NCI-H187 treated with DMSO at 0.1 percent for 48 hours (cell line): ENCODE results near the gene TESMIN.

Experiments used
- DNase-seq: peaks from one replicate; lab custom pipeline; 2025; lab: John Stamatoyannopoulos, UW

Gene TESMIN

DNA sequence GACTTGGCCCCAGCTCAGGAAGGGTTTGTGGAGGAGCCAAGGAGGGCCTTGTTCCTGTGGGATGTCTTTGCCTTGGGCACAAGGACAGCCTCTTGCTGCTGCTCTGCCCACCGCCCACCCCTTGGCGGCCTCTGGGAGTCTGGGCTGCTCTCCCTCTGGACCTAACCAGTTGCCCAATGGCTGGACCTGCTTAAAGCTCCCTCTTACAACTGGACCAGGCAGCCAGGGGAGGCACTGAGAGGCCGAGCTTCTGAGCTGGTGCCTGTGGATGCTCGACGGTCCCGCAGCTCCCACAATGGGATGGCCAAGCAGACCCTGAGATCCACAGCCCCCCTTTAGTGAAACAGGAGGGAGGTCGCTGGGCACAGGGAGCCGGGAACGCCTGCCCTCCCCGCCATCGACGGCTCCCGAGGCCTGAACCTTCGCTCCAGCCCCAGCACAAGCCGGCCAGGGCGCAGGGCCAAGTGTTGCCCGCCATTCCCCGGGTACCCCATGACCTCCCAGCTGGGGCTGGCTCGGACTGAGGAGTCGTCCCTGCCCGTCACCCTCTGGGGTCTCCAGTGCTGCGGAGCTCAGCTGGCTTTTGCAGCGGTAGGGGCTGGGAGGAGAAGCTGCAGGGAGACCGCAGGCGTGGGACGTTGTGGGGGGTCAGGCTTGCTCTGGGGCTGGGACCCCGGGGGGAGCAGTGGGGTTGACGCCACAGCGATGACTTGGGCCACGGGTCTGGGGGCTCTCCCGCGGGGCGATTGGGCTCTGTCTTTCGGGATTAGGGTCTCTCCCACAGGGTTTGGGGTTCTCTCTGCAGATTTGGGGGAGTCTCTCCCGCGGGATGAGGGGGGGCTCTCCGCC is 67.6 kb downstream of the TESMIN start:
- DNase-seq = no peak

DNA sequence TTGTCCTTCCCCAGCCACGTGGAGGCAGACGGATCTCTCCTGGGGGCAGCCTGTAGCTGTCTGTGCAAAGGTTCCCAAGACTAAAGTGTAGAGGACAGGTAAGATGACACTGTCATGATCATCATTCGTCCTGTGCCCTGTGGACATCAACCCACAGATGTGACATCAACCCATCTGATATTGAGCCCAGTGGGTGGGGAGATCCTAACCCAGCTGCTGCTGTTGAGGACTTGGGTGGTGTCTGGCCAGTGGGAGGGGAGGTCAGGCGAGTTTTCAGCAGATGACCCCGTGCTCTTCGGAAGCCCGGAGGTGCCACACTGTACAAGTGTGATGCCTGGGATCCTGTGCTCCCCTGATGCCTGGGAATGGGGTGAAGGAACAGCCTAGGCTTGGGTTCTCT is 68.2 kb downstream of the TESMIN start:
- DNase-seq = no peak

DNA sequence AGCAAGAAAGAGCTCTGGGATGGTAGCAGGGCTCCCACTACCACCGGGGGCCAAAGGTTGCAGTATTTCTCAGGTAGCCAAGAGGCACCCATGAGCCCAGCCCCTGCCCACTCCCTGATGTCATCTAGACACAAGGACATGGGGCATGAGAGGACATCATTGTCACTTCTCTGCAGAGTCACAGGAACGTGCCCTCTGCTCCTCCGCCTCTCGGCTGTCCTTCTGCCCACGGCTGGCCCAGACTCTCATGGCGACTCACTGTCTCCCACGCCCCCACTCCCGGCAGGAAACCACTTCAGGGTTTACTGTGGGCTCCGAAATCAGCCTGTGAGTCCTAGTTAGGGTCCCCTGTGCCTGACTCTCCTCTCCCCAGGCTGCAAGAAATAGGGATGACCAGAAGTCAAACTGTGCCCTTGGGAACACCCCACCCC is 68.8 kb downstream of the TESMIN start:
- DNase-seq = peak; percentile 4

DNA sequence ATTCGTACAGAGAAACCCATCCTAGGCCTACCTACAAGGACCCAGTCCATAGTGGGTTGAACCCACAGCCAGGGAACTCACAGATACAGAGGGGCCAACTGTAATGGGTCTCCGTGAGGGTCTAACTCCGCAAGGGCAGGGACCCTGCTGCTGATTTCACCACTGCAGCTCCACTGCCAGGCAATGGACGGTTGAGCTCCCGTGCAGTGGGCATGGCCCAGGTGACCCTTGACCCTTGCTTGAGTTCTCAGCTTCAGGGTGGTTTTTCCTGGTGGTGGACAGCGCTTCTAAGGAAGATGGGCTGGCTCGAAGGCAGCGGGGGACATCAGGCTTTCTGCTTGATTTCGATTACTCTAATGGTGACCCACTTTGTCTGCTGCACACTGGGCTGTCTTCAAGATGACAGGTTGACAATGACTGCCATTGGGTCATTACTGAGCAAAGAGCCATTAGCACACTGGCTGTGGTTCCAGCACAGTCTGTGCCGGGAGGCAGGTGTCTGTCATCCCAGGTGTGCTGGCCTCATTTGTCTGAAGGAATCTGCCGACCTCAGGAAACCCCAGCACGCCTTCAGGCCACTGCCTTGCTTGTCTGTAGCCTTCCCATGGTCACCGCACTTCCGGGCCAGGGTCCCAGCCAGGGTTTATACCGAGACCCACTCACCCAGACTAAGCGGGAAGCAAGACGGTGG is 70.6 kb downstream of the TESMIN start:
- no peak for DNase-seq

DNA sequence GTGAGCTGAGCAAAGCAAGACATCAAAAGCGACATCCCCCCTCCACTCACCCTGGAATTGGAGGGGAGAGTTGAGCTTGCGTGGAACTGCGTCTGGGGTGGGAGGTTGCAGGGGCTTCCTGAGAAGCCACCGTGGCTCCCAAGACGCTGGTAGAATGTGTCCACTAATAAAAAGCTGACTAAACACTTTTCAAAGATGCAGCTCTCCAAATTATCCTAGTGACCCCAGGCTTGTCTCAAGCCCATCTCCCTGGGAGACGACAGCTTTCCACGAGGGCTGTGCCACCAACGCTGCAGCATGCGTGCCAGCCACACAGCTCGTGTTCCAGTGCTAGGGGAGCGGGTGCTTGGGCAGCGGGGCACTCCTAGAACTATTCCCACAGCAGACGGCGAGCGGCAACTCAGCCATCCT is 73.3 kb downstream of the TESMIN start:
- DNase-seq = no peak

DNA sequence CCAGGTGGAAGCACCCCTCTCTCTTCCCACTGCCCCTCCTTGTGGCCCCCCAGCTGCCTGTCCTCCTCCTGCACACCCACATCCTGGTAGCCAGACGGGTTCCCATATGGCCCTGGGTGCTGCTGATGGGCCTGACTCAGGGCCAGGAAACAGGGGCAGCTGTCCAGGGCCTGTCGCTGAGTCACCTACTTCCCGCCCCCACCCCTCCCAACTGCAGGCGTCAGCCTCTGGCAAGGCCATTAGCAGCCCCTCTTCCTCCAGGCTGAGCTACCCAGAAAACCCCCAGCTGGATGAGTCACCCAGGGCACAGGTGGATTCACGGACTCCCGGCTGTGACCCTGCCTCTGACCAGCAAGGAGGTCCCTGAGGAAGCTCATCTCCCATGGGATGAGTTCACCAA is 73.9 kb downstream of the TESMIN start:
- no peak for DNase-seq

DNA sequence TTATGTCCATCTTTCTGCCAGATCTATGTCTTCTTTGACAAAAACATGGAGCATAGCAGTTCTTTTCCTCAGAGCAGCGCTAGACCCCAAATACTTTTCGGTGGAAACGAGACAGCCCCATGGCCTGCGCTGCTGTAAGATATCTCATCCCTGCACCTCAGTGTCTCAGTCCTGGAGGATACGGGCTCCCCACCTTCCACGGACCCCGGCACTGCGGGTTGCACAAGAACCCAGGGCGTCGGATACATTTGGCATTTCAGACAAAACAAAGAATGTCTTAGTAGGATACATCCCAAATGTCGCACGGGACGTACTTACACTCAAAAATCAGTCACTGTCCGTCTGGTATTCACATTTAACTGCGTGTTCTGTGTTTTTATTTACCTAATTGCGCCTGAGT is 76.9 kb downstream of the TESMIN start:
- no peak for DNase-seq

DNA sequence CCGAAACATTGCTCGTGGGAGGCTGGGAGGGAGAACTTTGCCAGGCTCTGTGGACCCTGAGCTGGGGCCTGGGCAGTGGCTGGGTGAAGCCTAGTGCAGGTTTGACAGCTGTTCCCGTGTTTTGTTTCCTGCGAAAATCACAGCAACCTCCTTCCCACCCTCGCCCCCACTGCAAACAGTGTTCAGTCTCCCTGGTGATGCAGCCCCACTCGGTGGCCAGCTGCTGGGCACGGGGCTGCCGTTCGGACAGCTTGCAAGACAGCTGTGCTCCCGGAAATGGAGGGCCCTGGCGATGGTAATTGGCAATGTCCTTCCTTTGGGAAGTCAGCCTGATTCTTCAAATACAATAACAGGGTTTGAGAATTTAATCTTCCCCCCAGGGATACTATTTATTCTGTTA is 77.3 kb downstream of the TESMIN start:
- DNase-seq = no peak

DNA sequence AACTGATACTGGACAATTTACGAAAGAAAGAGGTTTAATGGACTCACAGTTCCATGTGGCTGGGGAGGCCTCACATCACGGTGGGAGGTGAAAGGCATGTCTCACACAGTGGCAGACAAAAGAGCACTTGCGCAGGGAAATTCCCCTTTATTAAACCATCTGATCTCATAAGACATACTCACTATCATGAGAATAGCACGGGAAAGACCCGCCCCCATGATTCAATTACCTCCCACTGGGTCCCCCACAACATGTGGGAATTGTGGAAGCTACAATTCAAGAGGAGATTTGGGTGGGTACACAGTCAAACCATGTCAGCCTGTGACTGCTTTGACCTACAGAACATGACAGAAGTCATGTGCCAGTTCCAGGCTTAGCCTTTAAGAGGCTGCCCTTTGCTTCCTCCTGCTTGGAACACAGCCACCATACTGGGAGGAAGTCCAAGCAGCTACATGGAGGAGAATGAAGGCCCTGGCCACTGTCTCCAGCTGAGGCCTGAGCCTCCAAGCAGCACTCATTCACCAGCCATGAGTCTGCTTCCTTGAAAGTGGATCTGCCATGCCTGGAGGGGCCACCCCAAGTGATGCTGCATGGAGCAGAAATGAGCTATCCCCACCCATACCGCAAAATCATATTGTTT is 77.9 kb downstream of the TESMIN start:
- DNase-seq = no peak

DNA sequence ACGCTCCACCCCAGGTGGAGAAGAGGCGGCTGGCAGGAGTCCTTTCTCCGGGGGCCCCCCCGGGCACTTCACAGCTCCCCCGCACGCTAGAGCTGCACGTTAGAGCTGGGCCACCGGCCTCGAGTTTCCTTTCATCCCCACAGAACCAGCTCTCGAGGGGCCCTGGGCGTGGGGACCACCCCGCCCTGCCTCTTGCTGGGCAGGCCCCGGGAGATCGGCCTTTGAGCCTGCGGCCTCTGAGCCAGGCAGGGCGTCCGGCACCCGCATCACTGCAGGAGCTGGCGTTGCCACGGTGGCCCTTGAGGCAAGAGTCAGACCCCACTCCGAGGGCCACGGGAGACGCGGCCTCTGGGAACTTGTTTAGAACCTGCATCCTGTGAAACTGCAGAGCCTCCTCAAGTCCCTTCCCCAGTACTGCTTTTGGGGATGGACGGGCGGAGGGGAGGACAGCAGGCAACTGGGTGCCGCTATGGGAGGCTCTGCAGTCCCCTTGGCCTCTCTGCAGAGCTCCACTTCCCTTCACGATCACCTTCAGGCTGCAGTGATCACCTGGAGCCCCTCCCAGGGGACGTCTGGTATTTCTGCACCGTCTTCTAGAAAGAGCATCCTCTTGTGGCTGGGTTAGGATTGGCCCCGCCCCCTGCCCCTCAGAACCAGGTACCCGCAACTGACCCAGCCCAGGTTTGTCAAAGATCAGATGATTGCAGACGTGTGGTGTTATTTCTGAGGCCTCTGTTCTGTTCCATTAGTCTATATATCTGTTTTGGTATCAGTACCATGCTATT is 80.9 kb downstream of the TESMIN start:
- no peak for DNase-seq

DNA sequence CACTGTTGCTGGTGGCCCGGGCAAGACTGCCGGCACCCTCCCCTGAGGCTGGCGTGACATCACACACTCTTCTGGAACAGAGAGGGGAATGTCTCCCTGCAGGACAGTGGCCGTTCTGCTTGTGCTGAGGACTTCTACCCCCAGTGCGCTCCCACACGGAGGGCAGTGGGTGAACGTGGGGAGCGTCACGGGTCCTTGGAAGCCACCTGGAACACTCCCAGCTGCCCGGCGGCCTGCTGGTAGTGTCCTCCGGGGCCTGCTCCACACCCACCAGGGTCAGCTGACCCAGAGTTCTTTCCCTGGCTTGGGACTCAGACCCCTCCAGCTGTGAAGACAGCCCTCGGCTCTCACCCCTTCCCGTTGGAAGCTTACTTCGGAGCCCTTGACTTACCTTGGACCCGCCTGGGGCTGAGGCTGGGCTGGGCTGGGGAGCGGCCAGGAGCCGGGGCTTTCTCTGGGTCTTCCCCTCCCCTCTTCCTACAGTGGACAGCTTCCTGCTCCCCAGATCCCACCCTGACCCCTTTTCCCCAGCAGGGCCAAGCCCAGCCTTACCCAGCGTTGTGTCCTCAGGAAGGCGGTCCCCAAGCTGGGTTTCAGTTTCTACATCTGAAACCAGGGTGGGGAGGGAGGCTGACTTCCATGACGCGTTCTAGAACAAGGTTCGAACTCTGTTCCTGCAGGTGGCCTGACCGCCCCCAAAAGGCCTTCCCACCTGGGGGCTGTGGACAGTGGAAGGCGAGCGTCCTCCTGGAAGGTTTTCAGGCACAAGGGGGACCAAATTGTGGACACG is 81.8 kb downstream of the TESMIN start:
- DNase-seq = no peak

DNA sequence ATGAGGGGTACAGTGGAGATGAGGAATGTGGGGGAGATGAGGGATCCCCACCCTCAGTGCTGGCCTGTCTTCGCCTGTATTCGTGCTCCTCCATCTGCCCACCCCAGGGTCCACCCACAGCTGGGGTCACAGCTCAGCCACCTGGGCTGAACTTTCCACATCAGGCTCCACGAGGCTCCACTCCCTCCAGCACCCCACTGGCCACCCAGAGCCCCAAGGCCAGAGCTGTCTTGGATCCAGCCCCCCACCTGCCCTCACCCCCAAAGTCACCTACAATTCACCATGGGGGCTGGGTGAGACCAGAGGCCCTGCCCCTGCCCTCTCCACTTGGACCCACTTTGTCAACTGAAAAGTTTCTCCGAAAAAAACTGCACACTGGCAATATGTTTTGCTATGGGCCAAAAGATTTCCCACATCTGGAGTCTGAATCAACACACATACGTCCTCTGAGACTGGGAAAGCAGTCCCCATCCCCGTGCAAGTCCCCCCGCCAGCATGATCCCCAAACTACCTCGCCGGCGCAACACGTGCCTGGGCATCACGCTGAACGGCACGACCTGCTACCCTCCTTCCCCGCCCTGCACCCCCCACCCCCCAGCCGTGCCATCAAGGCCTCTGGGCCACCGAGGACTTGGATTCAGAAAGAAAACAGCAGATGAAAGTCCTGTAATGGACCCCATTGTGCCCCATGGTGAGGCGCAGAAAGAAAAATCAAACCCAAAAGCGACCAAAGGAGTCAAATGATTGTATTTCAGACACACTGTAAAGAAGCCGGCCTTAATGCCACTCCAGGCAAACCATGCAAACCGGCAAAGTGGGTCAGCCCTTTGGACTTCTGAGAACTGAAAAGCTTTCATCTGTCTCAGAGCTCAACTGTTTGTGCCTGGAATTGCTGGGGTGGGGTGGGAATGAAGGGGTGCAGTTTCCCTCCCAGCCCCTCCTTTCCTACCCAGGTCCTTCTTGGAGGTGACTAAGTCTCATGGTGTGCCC is 83.5 kb downstream of the TESMIN start:
- DNase-seq = no peak

DNA sequence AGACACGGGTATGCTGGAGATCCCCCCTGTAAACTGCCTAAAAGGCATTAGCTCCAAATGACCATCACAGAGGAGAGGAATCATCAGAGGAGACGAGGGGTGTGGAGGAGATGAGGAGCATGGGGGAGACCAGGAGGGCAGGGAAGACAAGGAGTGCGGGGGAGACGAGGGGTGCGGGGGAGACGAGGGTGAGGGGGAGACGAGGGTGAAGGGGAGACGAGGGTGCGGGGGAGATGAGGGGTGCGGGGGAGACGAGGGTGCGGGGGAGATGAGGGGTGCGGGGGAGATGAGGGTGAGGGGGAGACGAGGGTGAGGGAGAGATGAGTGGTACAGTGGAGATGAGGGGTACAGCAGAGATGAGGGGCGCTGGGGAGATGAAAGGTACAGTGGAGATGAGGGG is 84.5 kb downstream of the TESMIN start:
- no peak for DNase-seq

DNA sequence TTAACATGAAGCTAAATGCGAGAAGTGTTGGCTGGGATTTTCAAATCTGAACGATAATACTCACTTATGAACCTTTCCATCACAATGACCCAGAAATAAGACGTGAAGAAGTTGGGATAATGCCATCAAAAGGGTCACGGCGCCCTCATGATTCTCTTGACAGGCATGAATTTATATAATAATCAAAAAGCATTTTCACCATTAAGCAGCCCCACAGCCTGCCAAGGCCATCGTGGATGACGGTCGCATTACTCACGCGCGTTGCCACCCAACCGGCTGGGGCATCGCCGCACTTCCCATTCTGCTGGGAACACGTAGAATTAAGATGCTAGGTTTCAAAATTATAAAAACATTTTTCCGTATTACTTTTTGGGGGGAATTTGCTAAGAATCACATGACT is 85.9 kb downstream of the TESMIN start:
- no peak for DNase-seq

DNA sequence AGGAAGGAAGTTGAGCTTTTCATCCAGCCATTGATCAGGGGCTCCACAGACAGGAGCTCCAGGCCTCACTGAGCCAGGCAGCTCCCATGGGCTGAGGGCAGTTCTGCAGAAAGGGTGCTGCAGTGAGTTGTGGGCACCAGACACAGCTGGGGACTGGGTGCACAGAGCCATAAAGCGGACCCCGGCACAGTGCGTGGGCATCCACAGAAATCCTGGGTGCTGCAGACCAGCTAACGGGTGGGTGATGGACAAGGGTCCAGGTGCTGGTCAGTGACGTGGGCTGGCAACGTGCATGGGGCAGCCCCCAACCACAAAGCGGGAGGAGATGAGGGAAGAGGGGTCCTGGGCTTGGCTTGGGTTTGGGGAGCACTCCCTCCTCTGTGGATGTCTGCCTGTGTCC is 86.4 kb downstream of the TESMIN start:
- no peak for DNase-seq

DNA sequence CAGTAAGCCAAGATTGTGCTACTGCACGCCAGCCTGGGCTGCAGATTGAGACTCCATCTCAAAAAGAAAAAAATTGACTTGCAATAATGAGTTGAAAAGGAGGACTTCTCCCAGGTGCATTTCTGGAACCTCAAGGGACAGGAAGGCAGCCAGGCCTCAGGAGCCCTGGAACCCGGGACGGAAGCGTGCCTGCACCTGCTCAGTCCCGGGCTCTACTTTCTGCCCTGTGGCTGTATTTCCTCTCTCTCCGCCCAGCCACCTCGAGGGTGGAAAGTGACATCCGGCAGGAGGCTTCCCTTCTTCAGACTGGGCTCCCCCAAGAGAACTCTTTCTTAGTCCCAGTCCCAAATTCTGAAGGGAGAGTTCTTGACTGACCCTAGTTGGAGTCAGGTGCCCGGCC is 87.2 kb downstream of the TESMIN start:
- no peak for DNase-seq

DNA sequence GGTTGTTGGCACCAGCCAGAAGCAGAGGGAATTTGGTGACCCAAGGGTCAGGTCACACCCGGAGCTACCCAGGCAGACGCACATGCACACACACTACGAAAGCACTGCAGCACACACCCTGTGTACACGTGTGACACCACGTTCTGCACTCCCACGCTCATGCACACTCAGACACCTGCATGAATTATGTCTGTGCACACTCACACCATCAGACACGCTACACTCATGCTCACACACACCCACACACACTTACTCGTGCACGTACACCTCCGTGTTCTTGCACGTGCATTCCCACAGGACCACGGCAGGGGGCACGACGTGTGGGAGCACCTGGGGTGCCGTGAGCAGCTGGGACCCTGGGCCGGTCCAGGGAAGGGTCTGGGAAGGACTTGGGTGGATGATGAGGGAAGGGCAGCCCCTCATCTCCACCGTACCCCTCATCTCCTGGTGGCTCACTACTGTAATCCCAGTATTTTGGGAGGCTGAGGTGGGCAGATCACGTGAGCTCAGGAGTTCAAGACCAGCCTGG is 87.8 kb downstream of the TESMIN start:
- DNase-seq = no peak

DNA sequence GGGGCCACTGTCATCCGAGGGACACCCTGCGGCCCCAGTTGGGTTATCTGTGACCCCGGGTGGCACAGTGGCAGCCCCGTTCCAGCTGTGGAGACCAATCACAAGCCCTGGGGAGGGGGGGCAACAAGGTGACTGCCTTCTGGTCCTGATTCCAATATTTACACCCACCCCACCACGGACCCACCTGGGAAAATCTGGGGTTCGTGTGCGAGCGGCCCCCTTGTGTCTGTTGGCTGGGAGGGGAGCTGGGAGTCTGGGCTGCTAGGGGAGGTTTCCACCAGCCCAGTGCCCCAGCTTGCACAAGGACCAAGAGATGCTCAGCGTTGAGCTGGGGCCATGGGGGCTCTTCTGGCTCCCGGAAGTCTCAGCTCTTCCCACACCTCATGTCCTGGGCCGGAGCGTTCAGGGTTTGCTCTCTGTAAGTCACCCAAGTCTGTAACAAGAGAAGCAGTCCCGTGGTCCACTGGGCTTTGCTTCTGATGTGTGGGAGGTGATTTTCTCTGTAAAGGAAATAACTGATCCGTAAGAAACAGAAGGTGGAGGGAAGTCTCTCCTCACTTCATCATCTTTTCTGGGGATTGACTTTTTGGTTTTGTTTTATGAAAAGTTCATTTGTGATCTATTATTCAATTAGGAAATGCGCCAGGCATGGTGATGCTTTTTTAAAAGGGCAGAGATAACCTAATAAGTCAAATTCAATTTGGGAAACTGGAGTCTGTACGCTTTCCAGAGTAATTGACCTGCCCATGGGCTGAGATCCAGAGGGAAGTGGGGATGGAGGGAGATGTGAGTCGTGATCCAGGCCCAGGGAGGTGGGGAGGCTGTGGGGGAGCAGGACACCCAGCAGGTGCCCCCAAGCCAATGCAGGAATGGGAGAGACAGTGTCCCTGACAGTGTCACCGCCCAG is 89.4 kb downstream of the TESMIN start:
- DNase-seq = no peak

DNA sequence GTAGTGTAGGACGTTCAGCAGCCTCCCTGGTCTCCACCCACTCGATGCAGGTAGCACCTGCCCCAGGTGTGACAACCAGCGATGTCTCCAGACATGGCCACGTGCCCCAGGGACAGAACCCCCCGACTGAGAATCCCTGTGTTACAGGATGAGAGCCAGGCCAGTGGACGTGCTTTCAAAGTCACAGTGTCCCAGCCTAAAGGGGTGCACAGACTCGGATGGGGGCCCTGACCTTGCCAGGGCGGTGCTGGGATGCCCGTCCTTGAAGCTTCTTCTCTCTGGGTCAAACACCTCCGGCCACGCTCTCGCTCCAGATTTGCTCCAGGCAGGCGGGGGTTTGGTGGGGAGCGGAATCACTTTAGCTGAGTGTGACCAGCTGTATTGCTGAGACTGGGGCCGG is 90.3 kb downstream of the TESMIN start:
- DNase-seq = no peak
